MM.1S (cell line): ENCODE results near the gene CYGB.

ENCODE experiments used
- CTCF ChIP-seq: fragments of 300-600 bp; sonication (generic); IDR thresholded peaks from 2 replicates; pipeline ENCODE4 v1.5.1; 2016; ENCODE audit warnings: antibody characterized with exemption, low read length, mixed read lengths
- EZH2phosphoT487 ChIP-seq: fragments of 300-600 bp; sonication (generic); IDR thresholded peaks from 2 replicates; pipeline ENCODE4 v1.6.1; 2018; ENCODE audit warnings: antibody characterized with exemption, low read length

GRCh38 chr17:76478097-76478496 lies 59.4 kb downstream of the CYGB start:
- TF ChIP-seq CTCF, result no peak
- no peak for TF ChIP-seq EZH2phosphoT487
